ENCODE measurements around the gene CENPP.

CENPP gene

GRCh38 chr9:92424340-92424739, 98.6 kb downstream of the CENPP start, which contains the start of gene OMD:
TSS of gene OMD (minus strand) at chr9:92424471. CDS start at chr9:92417558, 6,913 bp downstream.
- no peak within 1 kb of the TSS for H3K4me3 ChIP-seq (ENCODE audit: insufficient read length, low read depth)
- H3K9ac ChIP-seq (ENCODE audit: insufficient read length, low read depth), result no peak within 1 kb of the TSS
- no peaks in the 10 kb centered on the region for H3K4me1 ChIP-seq (ENCODE audit: insufficient read depth, insufficient read length)
- DNase-seq (ENCODE audit: low read depth, low spot score), result no peak
- H3K9me3 ChIP-seq (ENCODE audit: insufficient read depth, low read length), result no peaks in the 10 kb centered on the region
- H3K27me3 ChIP-seq (ENCODE audit: insufficient read depth, insufficient read length), result no peaks in the 10 kb centered on the region
- TF ChIP-seq YY1 (IDR thresholded peaks at IDR 0.05; ENCODE audit: insufficient read depth, insufficient read length) (no peak), SUZ12 (IDR thresholded peaks at IDR 0.05; ENCODE audit: extremely low read depth, insufficient read depth, insufficient read length) (no peak), ZNF274 (IDR thresholded peaks at IDR 0.05; ENCODE audit: low read depth, low read length) (no peak)
- no peaks in the 10 kb centered on the region for H3K36me3 ChIP-seq (ENCODE audit: insufficient read depth, insufficient read length, low read length)

- DNase-seq (ENCODE audit: low read depth, low spot score), result no peak
- Histone ChIP-seq H3K27me3 (ENCODE audit: insufficient read depth, insufficient read length) (no peaks in the 10 kb centered on the region), H3K9ac (ENCODE audit: insufficient read length, low read depth) (no peak overlapping the region), H3K4me1 (ENCODE audit: insufficient read depth, insufficient read length) (no peaks in the 10 kb centered on the region), H3K36me3 (ENCODE audit: insufficient read depth, insufficient read length, low read length) (no peaks in the 10 kb centered on the region), H3K4me3 (ENCODE audit: insufficient read length, low read depth) (no peak overlapping the region), H3K9me3 (ENCODE audit: insufficient read depth, low read length) (no peaks in the 10 kb centered on the region)
- TF ChIP-seq ZNF274 (IDR thresholded peaks at IDR 0.05; ENCODE audit: low read depth, low read length) (no peak), YY1 (IDR thresholded peaks at IDR 0.05; ENCODE audit: insufficient read depth, insufficient read length) (no peak), SUZ12 (IDR thresholded peaks at IDR 0.05; ENCODE audit: extremely low read depth, insufficient read depth, insufficient read length) (no peak)
Measured at GRCh38 chr9:92425474-92425873, 99.7 kb downstream of the CENPP start.

- H3K4me1 ChIP-seq (ENCODE audit: insufficient read depth, insufficient read length), result no peaks in the 10 kb centered on the region
- no peaks in the 10 kb centered on the region for H3K27me3 ChIP-seq (ENCODE audit: insufficient read depth, insufficient read length)
- H3K4me3 ChIP-seq (ENCODE audit: insufficient read length, low read depth), result no peak overlapping the region
- H3K9me3 ChIP-seq (ENCODE audit: insufficient read depth, low read length), result no peaks in the 10 kb centered on the region
- TF ChIP-seq SUZ12 (IDR thresholded peaks at IDR 0.05; ENCODE audit: extremely low read depth, insufficient read depth, insufficient read length), result no peak
- no peak for TF ChIP-seq ZNF274 (IDR thresholded peaks at IDR 0.05; ENCODE audit: low read depth, low read length)
- no peak for TF ChIP-seq YY1 (IDR thresholded peaks at IDR 0.05; ENCODE audit: insufficient read depth, insufficient read length)
- no peak overlapping the region for H3K9ac ChIP-seq (ENCODE audit: insufficient read length, low read depth)
- DNase-seq (ENCODE audit: low read depth, low spot score), result no peak
- no peaks in the 10 kb centered on the region for H3K36me3 ChIP-seq (ENCODE audit: insufficient read depth, insufficient read length, low read length)
Measured at GRCh38 chr9:92426501-92427145, 100.9 kb downstream of the CENPP start.

- no peak for TF ChIP-seq ZNF274 (IDR thresholded peaks at IDR 0.05; ENCODE audit: low read depth, low read length)
- TF ChIP-seq SUZ12 (IDR thresholded peaks at IDR 0.05; ENCODE audit: extremely low read depth, insufficient read depth, insufficient read length), result no peak
- no peak for TF ChIP-seq YY1 (IDR thresholded peaks at IDR 0.05; ENCODE audit: insufficient read depth, insufficient read length)
- no peak overlapping the region for H3K4me3 ChIP-seq (ENCODE audit: insufficient read length, low read depth)
- H3K36me3 ChIP-seq (ENCODE audit: insufficient read depth, insufficient read length, low read length), result no peaks in the 10 kb centered on the region
- DNase-seq (ENCODE audit: low read depth, low spot score), result no peak
- no peaks in the 10 kb centered on the region for H3K4me1 ChIP-seq (ENCODE audit: insufficient read depth, insufficient read length)
- H3K27me3 ChIP-seq (ENCODE audit: insufficient read depth, insufficient read length), result no peaks in the 10 kb centered on the region
- H3K9ac ChIP-seq (ENCODE audit: insufficient read length, low read depth), result no peak overlapping the region
- no peaks in the 10 kb centered on the region for H3K9me3 ChIP-seq (ENCODE audit: insufficient read depth, low read length)
Measured at GRCh38 chr9:92429836-92430235, 104.1 kb downstream of the CENPP start.

GRCh38 chr9:92432350-92432749, 106.6 kb downstream of the CENPP start:
- H3K4me1 ChIP-seq (ENCODE audit: insufficient read depth, insufficient read length), result no peaks in the 10 kb centered on the region
- no peaks in the 10 kb centered on the region for H3K36me3 ChIP-seq (ENCODE audit: insufficient read depth, insufficient read length, low read length)
- no peak for DNase-seq (ENCODE audit: low read depth, low spot score)
- H3K9ac ChIP-seq (ENCODE audit: insufficient read length, low read depth), result no peak overlapping the region
- TF ChIP-seq SUZ12 (IDR thresholded peaks at IDR 0.05; ENCODE audit: extremely low read depth, insufficient read depth, insufficient read length) (no peak), YY1 (IDR thresholded peaks at IDR 0.05; ENCODE audit: insufficient read depth, insufficient read length) (no peak), ZNF274 (IDR thresholded peaks at IDR 0.05; ENCODE audit: low read depth, low read length) (no peak)
- no peaks in the 10 kb centered on the region for H3K27me3 ChIP-seq (ENCODE audit: insufficient read depth, insufficient read length)
- H3K4me3 ChIP-seq (ENCODE audit: insufficient read length, low read depth), result no peak overlapping the region
- H3K9me3 ChIP-seq (ENCODE audit: insufficient read depth, low read length), result no peaks in the 10 kb centered on the region

- Histone ChIP-seq H3K4me1 (ENCODE audit: insufficient read depth, insufficient read length) (no peaks in the 10 kb centered on the region), H3K36me3 (ENCODE audit: insufficient read depth, insufficient read length, low read length) (no peaks in the 10 kb centered on the region), H3K4me3 (ENCODE audit: insufficient read length, low read depth) (no peak overlapping the region), H3K9me3 (ENCODE audit: insufficient read depth, low read length) (no peaks in the 10 kb centered on the region), H3K9ac (ENCODE audit: insufficient read length, low read depth) (no peak overlapping the region), H3K27me3 (ENCODE audit: insufficient read depth, insufficient read length) (no peaks in the 10 kb centered on the region)
- TF ChIP-seq YY1 (IDR thresholded peaks at IDR 0.05; ENCODE audit: insufficient read depth, insufficient read length), result no peak
- no peak for TF ChIP-seq ZNF274 (IDR thresholded peaks at IDR 0.05; ENCODE audit: low read depth, low read length)
- TF ChIP-seq SUZ12 (IDR thresholded peaks at IDR 0.05; ENCODE audit: extremely low read depth, insufficient read depth, insufficient read length), result no peak
- no peak for DNase-seq (ENCODE audit: low read depth, low spot score)
Measured at GRCh38 chr9:92432972-92433548, 107.3 kb downstream of the CENPP start.

- Histone ChIP-seq H3K27me3 (ENCODE audit: insufficient read depth, insufficient read length) (no peaks in the 10 kb centered on the region), H3K36me3 (ENCODE audit: insufficient read depth, insufficient read length, low read length) (no peaks in the 10 kb centered on the region), H3K9me3 (ENCODE audit: insufficient read depth, low read length) (no peaks in the 10 kb centered on the region), H3K4me1 (ENCODE audit: insufficient read depth, insufficient read length) (no peaks in the 10 kb centered on the region), H3K9ac (ENCODE audit: insufficient read length, low read depth) (no peak overlapping the region), H3K4me3 (ENCODE audit: insufficient read length, low read depth) (no peak overlapping the region)
- no peak for TF ChIP-seq SUZ12 (IDR thresholded peaks at IDR 0.05; ENCODE audit: extremely low read depth, insufficient read depth, insufficient read length)
- TF ChIP-seq YY1 (IDR thresholded peaks at IDR 0.05; ENCODE audit: insufficient read depth, insufficient read length), result no peak
- no peak for TF ChIP-seq ZNF274 (IDR thresholded peaks at IDR 0.05; ENCODE audit: low read depth, low read length)
- no peak for DNase-seq (ENCODE audit: low read depth, low spot score)
Measured at GRCh38 chr9:92435263-92435662, 109.5 kb downstream of the CENPP start.
